KOPT-K1 (cell line): ENCODE data around the gene OXSR1.

Experiments
- H3K27ac ChIP-seq: fragments of 200-600 bp; sonication (generic); 2 replicates; pipeline ENCODE4 v1.5.1; 2016; ENCODE audit warnings: antibody characterized with exemption, mild to moderate bottlenecking, low read depth, low read length; ENCODE audit not compliant: poor library complexity, severe bottlenecking
- H3K36me3 ChIP-seq: fragments of 200-600 bp; sonication (generic); 2 replicates; pipeline ENCODE4 v1.5.1; 2017; ENCODE audit warnings: antibody characterized with exemption, mild to moderate bottlenecking, low read length, moderate library complexity; ENCODE audit not compliant: insufficient read depth
- H3K9me3 ChIP-seq: fragments of 200-600 bp; sonication (generic); 2 replicates; pipeline ENCODE4 v1.5.1; 2017; ENCODE audit warnings: antibody characterized with exemption, low read length, mild to moderate bottlenecking; ENCODE audit not compliant: insufficient read depth, poor library complexity, severe bottlenecking

OXSR1 gene

DNA sequence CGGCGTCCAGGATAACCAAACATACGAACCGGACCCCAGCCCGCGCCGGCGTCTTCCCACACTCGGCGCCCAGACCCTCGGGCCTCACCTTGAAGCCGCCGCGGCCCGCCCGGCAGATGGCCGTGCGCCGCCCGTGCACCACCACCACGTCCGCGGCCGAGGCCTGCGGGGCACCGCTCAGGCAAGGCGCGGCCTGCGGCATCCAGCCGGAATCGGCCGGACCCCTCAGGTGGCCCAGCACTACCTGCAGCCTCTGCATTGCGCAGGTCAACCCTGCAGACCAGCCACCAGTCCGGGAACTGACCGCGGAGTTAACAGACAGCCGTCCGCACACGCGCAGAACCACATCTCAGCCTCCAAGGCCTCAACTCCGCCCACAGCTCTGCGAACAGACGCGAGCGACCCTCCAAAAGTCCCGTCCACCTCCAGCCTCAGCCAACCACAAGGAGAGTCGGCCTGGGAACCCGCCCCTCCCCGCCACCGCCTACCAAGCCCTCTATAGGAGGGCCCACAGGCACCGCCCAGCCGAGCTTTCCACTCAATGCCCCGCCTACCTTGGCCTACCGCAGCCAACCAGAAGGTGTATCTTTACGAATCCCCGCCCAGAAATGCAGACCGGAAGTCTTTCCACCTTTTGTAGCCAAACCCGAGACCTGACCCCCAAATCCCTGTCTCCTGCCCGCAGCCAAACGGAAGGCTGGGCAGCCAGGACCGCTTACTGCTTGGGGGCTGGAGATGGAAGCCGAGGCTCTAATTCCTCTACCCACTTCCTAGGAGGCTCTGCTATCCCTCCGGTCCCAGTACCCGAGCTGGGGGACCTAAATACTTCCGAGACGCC is 28.3 kb upstream of the OXSR1 start, which contains the start of gene ACAA1:
TSS of gene ACAA1 (minus strand) at position 351 of the 838 bp plus-strand sequence. CDS start at position 259, 92 bp downstream.
- Histone ChIP-seq H3K36me3 (peaks cover 57% of the 10 kb centered on the region), H3K9me3 (no peaks in the 10 kb centered on the region), H3K27ac (peak within 1 kb of the TSS; percentile 86)

DNA sequence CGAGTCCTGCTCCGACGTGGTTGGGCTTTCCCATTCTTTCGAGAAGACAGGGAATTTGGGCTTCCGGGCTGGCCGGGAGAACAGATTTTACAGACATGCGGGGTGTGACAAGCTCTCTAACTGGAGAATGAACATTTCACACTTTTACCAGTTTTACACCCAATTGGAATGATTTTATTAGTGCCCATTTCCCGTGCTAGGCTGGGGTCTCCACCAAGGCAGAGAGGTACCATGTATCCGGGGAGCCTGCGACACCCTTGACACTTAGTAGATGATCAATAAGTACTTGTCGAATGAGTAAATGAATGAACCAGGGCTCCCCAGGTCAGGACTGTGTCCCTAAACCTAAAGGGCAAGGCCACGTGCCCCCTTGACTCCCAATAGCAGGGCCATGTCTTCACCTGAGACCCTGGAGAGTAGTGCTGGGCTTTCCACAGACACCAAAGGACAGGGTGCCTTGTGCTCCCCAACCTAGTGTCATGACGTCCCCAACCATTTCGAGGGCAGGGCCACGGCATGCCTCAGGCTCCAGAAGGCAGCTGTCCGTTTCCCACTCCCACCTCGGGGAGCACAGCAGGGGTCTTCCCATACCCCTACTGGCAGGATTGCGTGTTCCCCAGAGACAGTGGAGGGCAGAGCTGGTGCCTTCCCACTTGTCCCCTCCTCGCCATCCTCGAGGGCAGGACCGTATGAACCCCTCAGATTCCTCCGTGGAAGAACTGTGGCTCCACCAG is 27.6 kb upstream of the OXSR1 start:
- peaks cover 57% of the 10 kb centered on the region for H3K36me3 ChIP-seq
- H3K27ac ChIP-seq: peak overlapping the region; percentile 86
- H3K9me3 ChIP-seq: no peaks in the 10 kb centered on the region

DNA sequence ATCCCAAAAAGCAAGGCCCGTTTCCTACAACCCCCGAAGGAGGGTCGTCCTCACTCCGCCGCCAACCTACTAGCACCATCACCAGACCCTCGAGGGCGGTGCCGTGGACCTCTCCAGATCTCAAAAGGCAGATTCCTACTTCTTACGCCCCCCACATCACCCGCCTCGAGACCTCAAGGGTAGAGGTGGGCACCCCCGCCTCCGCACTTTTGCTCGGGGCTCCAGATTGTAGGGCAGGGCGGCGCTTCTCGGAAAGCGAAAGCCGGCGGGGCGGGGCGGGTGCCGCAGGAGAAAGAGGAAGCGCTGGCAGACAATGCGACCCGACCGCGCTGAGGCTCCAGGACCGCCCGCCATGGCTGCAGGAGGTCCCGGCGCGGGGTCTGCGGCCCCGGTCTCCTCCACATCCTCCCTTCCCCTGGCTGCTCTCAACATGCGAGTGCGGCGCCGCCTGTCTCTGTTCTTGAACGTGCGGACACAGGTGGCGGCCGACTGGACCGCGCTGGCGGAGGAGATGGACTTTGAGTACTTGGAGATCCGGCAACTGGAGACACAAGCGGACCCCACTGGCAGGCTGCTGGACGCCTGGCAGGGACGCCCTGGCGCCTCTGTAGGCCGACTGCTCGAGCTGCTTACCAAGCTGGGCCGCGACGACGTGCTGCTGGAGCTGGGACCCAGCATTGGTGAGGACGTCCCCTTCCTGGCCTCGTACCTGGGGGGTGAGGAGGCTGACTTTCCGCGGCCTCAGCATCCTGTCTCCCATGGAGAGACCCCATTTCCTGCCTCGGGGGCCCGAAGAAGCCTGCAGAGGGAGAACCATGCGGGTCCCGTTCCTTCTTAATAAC is 26.8 kb upstream of the OXSR1 start, which contains the start of gene MYD88:
TSS of gene MYD88 (plus strand) at position 313 of the 842 bp plus-strand sequence. CDS start at position 353, 40 bp downstream.
- H3K27ac ChIP-seq: peak within 1 kb of the TSS; percentile 86
- H3K36me3 ChIP-seq: peaks cover 49% of the 10 kb centered on the region
- H3K9me3 ChIP-seq: no peaks in the 10 kb centered on the region

DNA sequence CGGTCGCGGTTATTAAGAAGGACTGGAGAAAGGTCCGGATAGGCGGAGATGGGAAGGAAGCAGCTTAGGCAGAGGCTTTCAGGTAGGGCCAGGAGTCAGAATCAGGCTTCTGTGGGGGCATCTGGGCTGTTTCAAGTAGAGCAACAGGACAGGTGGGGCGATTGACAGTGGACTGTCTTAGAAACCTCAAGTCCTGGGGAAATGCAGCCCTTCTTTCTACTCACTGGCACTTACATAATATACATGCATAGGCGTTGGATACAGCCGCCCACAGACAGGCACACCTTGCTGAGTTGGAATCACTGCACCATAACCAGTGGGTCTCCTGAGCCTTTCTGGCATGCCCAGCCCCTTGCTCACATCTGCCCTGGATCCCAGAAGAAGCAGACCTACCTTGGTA is 26.1 kb upstream of the OXSR1 start:
- peaks cover 43% of the 10 kb centered on the region for H3K36me3 ChIP-seq
- no peaks in the 10 kb centered on the region for H3K9me3 ChIP-seq
- peak overlapping the region; percentile 86 for H3K27ac ChIP-seq

GRCh38 chr3:38139652-38140051 is 25.7 kb upstream of the OXSR1 start:
- peaks cover 39% of the 10 kb centered on the region for H3K36me3 ChIP-seq
- H3K27ac ChIP-seq: peak overlapping the region; percentile 86
- no peaks in the 10 kb centered on the region for H3K9me3 ChIP-seq

- Histone ChIP-seq H3K36me3 (peaks cover 32% of the 10 kb centered on the region), H3K9me3 (peaks cover 3% of the 10 kb centered on the region), H3K27ac (no peak overlapping the region)
Measured at GRCh38 chr3:38140326-38141172, 24.8 kb upstream of the OXSR1 start.

- Histone ChIP-seq H3K9me3 (peaks cover 11% of the 10 kb centered on the region), H3K27ac (no peak overlapping the region), H3K36me3 (peaks cover 32% of the 10 kb centered on the region)
Measured at GRCh38 chr3:38141173-38141951, 24.0 kb upstream of the OXSR1 start.

DNA sequence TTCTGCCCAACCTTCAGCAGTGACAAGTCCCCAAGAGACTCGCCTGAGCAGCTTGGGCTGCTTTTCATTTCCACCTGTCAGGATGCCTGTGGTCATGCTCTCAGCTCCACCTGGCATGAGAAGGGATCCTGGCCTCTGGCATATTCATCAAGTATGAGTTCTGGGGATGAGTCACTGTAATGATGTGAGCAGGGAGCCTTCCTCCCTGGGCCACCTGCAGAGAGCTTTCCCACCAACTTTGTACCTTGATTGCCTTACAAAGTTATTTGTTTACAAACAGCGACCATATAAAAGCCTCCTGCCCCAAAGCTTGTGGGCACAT is 23.4 kb upstream of the OXSR1 start:
- H3K27ac ChIP-seq: no peak overlapping the region
- peaks cover 16% of the 10 kb centered on the region for H3K9me3 ChIP-seq
- peaks cover 32% of the 10 kb centered on the region for H3K36me3 ChIP-seq

DNA sequence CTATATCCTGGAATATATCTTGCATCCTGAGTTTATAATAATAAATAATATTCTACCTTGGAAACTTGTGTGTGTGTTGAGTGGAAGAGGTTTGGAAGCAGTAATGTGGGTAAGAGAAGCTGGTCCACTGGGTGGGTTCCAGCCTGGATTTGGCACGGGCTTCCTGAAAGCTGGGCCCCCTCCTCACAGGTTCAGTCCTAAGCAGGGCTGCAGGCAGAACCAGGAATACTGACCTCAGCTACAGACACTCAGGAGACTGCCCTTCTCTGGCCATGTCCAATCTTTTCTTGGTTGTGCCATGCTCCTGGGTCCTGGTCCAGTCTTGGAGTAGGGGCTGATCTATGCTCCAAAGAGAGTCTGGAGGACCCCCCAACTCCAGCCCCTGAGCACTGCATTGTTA is 22.4 kb upstream of the OXSR1 start:
- Histone ChIP-seq H3K9me3 (peaks cover 20% of the 10 kb centered on the region), H3K27ac (no peak overlapping the region), H3K36me3 (peaks cover 32% of the 10 kb centered on the region)

DNA sequence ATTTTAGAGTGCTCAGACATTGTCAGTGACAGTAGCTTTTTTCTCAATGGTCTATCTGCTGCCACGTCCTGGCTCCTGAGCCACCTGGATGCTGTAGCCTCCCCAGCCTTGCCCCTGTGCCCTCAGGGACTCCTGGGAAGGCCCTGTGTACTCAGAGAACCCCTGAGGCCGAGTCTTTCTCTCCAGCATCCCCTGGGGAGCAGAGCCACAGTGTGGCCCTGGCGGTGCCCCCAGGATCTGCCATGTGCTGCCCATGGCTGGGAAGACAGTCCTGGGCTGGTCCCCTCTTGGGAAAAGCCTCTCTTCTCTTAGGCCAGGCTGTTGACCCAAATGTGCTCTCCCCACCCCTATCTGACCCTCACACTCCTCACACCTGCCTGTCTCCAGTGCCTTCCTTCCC is 21.8 kb upstream of the OXSR1 start:
- Histone ChIP-seq H3K27ac (no peak overlapping the region), H3K9me3 (peaks cover 20% of the 10 kb centered on the region), H3K36me3 (peaks cover 32% of the 10 kb centered on the region)

DNA sequence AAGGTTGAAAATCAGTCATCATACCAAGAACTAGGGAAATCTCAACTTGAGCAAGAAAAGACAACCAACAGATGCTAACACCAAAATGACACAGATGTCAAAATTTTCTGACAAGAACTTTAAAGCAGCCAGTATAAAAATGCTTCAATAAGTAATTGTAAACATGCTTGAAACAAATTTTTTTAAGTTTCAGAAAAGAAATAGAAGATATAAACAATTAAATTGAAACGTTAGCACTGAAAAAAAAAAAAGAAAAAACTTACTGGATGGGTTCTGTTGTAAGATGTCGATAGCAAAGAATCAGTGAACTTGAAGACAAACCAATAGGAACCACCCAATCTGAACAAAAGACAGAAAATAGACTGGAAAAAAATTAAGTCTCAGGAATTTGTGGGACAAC is 18.8 kb upstream of the OXSR1 start:
- H3K9me3 ChIP-seq: peaks cover 20% of the 10 kb centered on the region
- peaks cover 13% of the 10 kb centered on the region for H3K36me3 ChIP-seq
- no peak overlapping the region for H3K27ac ChIP-seq

- peaks cover 4% of the 10 kb centered on the region for H3K36me3 ChIP-seq
- H3K27ac ChIP-seq: no peak overlapping the region
- peaks cover 20% of the 10 kb centered on the region for H3K9me3 ChIP-seq
Measured at GRCh38 chr3:38147421-38147820, 17.9 kb upstream of the OXSR1 start.

GRCh38 chr3:38148311-38148882 is 16.9 kb upstream of the OXSR1 start:
- no peak overlapping the region for H3K27ac ChIP-seq
- H3K9me3 ChIP-seq: peaks cover 20% of the 10 kb centered on the region
- H3K36me3 ChIP-seq: no peaks in the 10 kb centered on the region
